Trophoblast cell (in vitro differentiated cells and primary cell): ENCODE results near the gene AMOT.

Experiments
- DNase-seq, 2 donors: peaks; one replicate each; pipeline ENCODE4 v3.0.0-alpha.2; 2016
- H2AFZ ChIP-seq: 2 replicates; pipeline ENCODE4 v1.6.1; 2013; ENCODE audit warnings: low read length, moderate library complexity, mild to moderate bottlenecking; ENCODE audit not compliant: insufficient read depth, poor library complexity
- H2AK5ac ChIP-seq: 2 replicates; pipeline ENCODE4 v1.6.1; 2013; ENCODE audit warnings: mild to moderate bottlenecking, low read length
- H2BK120ac ChIP-seq: 2 replicates; pipeline ENCODE4 v1.6.1; 2013; ENCODE audit warnings: low read length, mild to moderate bottlenecking, moderate library complexity; ENCODE audit not compliant: insufficient read depth, poor library complexity
- H2BK12ac ChIP-seq: 2 replicates; pipeline ENCODE4 v1.6.1; 2013; ENCODE audit warnings: mild to moderate bottlenecking, low read length, moderate library complexity
- H2BK5ac ChIP-seq: 2 replicates; pipeline ENCODE4 v1.6.1; 2013; ENCODE audit warnings: low read length, low read depth, moderate library complexity, mild to moderate bottlenecking; ENCODE audit not compliant: poor library complexity
- H3K14ac ChIP-seq: 2 replicates; pipeline ENCODE4 v1.6.1; 2013; ENCODE audit warnings: mild to moderate bottlenecking, low read length
- H3K18ac ChIP-seq: 2 replicates; pipeline ENCODE4 v1.6.1; 2013; ENCODE audit warnings: mild to moderate bottlenecking, low read length
- H3K23ac ChIP-seq: 2 replicates; pipeline ENCODE4 v1.6.1; 2013; ENCODE audit warnings: low read length
- H3K27ac ChIP-seq: 2 replicates; pipeline ENCODE4 v1.5.1; 2013; ENCODE audit warnings: low read depth, mild to moderate bottlenecking, inconsistent platforms, low read length, moderate library complexity
- H3K27me3 ChIP-seq: 2 replicates; pipeline ENCODE4 v1.6.1; 2013; ENCODE audit warnings: inconsistent platforms, mild to moderate bottlenecking, low read length, moderate library complexity; ENCODE audit not compliant: insufficient read depth
- H3K36me3 ChIP-seq, 2 experiments: 1 replicate in 1 of 2; 2 replicates in 1 of 2; pipeline ENCODE4 v1.6.1; 2013; ENCODE audit warnings: low read length in 2 of 2, mild to moderate bottlenecking in 2 of 2, moderate library complexity in 1 of 2; ENCODE audit not compliant: insufficient read depth in 2 of 2, control insufficient read depth in 1 of 2
- H3K4ac ChIP-seq: 2 replicates; pipeline ENCODE4 v1.6.1; 2013; ENCODE audit warnings: low read depth, mild to moderate bottlenecking, low read length, moderate library complexity
- H3K4me1 ChIP-seq, 2 experiments: 1 replicate in 1 of 2; 2 replicates in 1 of 2; pipeline ENCODE4 v1.6.1; 2013; ENCODE audit warnings: low read length in 2 of 2, mild to moderate bottlenecking in 2 of 2, moderate library complexity in 1 of 2; ENCODE audit not compliant: insufficient read depth in 2 of 2, control insufficient read depth in 1 of 2
- H3K4me2 ChIP-seq: 2 replicates; pipeline ENCODE4 v1.6.1; 2013; ENCODE audit warnings: inconsistent platforms, mild to moderate bottlenecking, low read length, moderate library complexity
- H3K4me3 ChIP-seq: 2 replicates; pipeline ENCODE4 v1.5.1; 2013; ENCODE audit warnings: mild to moderate bottlenecking, low read depth, low read length, inconsistent platforms
- H3K79me1 ChIP-seq: one replicate; pipeline ENCODE4 v1.6.1; 2013; ENCODE audit warnings: low read length
- H3K79me2 ChIP-seq: 2 replicates; pipeline ENCODE4 v1.6.1; 2013; ENCODE audit warnings: low read length, mild to moderate bottlenecking; ENCODE audit not compliant: control insufficient read depth, insufficient read depth, poor library complexity
- H3K9ac ChIP-seq: 2 replicates; pipeline ENCODE4 v1.6.1; 2013; ENCODE audit warnings: mild to moderate bottlenecking, low read length
- H3K9me3 ChIP-seq: 2 replicates; pipeline ENCODE4 v1.6.1; 2013; ENCODE audit warnings: low read depth, mild to moderate bottlenecking, control low read depth, inconsistent platforms, low read length; ENCODE audit not compliant: insufficient read depth
- H4K12ac ChIP-seq: 2 replicates; pipeline ENCODE4 v1.6.1; 2013; ENCODE audit warnings: low read depth, mild to moderate bottlenecking, low read length, moderate library complexity
- H4K8ac ChIP-seq: 2 replicates; pipeline ENCODE4 v1.6.1; 2013; ENCODE audit warnings: low read depth, mild to moderate bottlenecking, low read length, moderate library complexity
- H4K91ac ChIP-seq: one replicate; pipeline ENCODE4 v1.6.1; 2013; ENCODE audit warnings: low read depth, mild to moderate bottlenecking, low read length, moderate library complexity
- WGBS: extraction: QIAGEN DNeasy Blood & Tissue Kit; methylation state at CpG from one replicate; pipeline ENCODE4 v1.1.7; 2013; ENCODE audit warnings: missing lambda C conversion rate; ENCODE audit not compliant: insufficient read length, insufficient coverage; ENCODE audit errors: extremely low coverage; 5-methylcytosine and 5-hydroxymethylcytosine counted together

Gene AMOT

GRCh38 chrX:112849016-112849415 lies 8.4 kb upstream of the AMOT start:
- Histone ChIP-seq H2BK5ac (no peak overlapping the region), H3K36me3 (no peaks in the 10 kb centered on the region)

DNA sequence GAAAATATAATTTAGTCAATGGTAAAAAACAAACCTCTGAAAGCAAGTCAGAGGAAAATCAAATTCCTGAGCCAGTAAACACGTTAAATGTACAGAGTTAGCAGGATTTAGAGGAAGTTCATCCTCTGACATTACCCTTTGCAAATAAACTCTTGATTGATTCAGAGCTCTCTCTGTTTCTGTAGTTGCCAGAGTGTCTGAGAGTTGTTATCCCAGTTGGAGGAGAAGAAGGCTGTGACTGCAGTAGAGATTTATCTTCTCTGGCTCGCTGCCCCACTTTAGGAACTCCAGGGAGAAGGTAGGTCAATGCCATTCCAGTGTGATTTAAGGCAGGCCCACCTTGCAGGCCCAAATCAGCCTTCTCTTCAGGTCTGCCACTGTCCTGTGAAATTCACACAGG lies 6.2 kb upstream of the AMOT start:
- peak overlapping the region; percentile 54 for H4K8ac ChIP-seq
- no peak overlapping the region for H3K4ac ChIP-seq
- no peak overlapping the region for H2AFZ ChIP-seq
- no peaks in the 10 kb centered on the region for H3K9me3 ChIP-seq
- no peaks in the 10 kb centered on the region for H3K36me3 ChIP-seq
- H3K27me3 ChIP-seq, result no peaks in the 10 kb centered on the region
- H3K27ac ChIP-seq, result peak overlapping the region; percentile 65
- no peak for DNase-seq
- H2BK12ac ChIP-seq, result peak overlapping the region; percentile 71
- no peak overlapping the region for H3K9ac ChIP-seq
- no CpG with 5 or more reads among the region's 2 CpGs for WGBS
- peaks cover 4 to 12% of the 10 kb centered on the region in 2 experiments for H3K4me1 ChIP-seq
- H3K23ac ChIP-seq, result no peak overlapping the region
- no peak overlapping the region for H3K14ac ChIP-seq
- H2BK5ac ChIP-seq, result peak overlapping the region; percentile 68
- H3K4me3 ChIP-seq, result no peak overlapping the region
- no peak overlapping the region for H4K12ac ChIP-seq
- no peaks in the 10 kb centered on the region for H3K79me2 ChIP-seq
- no peak overlapping the region for H3K4me2 ChIP-seq
- peak overlapping the region; percentile 80 for H2BK120ac ChIP-seq
- H4K91ac ChIP-seq, result peak overlapping the region; percentile 55
- no peak overlapping the region for H3K18ac ChIP-seq
- H3K79me1 ChIP-seq, result peaks cover 13% of the 10 kb centered on the region
- H2AK5ac ChIP-seq, result peak overlapping the region; percentile 54

More at GRCh38 chrX:112849016-112849415, 8.4 kb upstream of the AMOT start:
- Histone ChIP-seq H2AFZ (no peak overlapping the region), H3K23ac (no peak overlapping the region), H3K9ac (no peak overlapping the region), H4K8ac (no peak overlapping the region), H3K4me1 (peaks cover 4 to 12% of the 10 kb centered on the region in 2 experiments), H2AK5ac (no peak overlapping the region), H4K12ac (no peak overlapping the region), H3K27ac (no peak overlapping the region), H2BK12ac (no peak overlapping the region), H3K4ac (no peak overlapping the region), H3K18ac (no peak overlapping the region), H3K27me3 (no peaks in the 10 kb centered on the region), H3K14ac (no peak overlapping the region), H3K9me3 (no peaks in the 10 kb centered on the region), H3K79me1 (peaks cover 22% of the 10 kb centered on the region), H3K4me2 (no peak overlapping the region), H3K79me2 (no peaks in the 10 kb centered on the region), H3K4me3 (no peak overlapping the region), H2BK120ac (peak overlapping the region; percentile 11), H4K91ac (no peak overlapping the region)
- DNase-seq, result no peak

GRCh38 chrX:112846187-112846586 lies 5.6 kb upstream of the AMOT start:
- no peak overlapping the region for H2AK5ac ChIP-seq
- peak overlapping the region; percentile 65 for H3K27ac ChIP-seq
- no peak overlapping the region for H4K12ac ChIP-seq
- peak overlapping the region; percentile 68 for H2BK5ac ChIP-seq
- H3K9ac ChIP-seq, result no peak overlapping the region
- no peak overlapping the region for H3K4me3 ChIP-seq
- DNase-seq, result no peak
- H3K9me3 ChIP-seq, result no peaks in the 10 kb centered on the region
- H3K36me3 ChIP-seq, result no peaks in the 10 kb centered on the region
- no peak overlapping the region for H2AFZ ChIP-seq
- H2BK12ac ChIP-seq, result peak overlapping the region; percentile 71
- H2BK120ac ChIP-seq, result peak overlapping the region; percentile 80
- H3K4me2 ChIP-seq, result no peak overlapping the region
- no CpG with 5 or more reads among the region's 4 CpGs for WGBS
- no peak overlapping the region for H4K91ac ChIP-seq
- H3K79me1 ChIP-seq, result peaks cover 11% of the 10 kb centered on the region
- no peaks in the 10 kb centered on the region for H3K79me2 ChIP-seq
- H3K14ac ChIP-seq, result no peak overlapping the region
- H3K4me1 ChIP-seq, result peaks cover 4 to 12% of the 10 kb centered on the region in 2 experiments
- H3K23ac ChIP-seq, result no peak overlapping the region
- H3K18ac ChIP-seq, result no peak overlapping the region
- H4K8ac ChIP-seq, result peak overlapping the region; percentile 54
- no peaks in the 10 kb centered on the region for H3K27me3 ChIP-seq
- no peak overlapping the region for H3K4ac ChIP-seq

DNA sequence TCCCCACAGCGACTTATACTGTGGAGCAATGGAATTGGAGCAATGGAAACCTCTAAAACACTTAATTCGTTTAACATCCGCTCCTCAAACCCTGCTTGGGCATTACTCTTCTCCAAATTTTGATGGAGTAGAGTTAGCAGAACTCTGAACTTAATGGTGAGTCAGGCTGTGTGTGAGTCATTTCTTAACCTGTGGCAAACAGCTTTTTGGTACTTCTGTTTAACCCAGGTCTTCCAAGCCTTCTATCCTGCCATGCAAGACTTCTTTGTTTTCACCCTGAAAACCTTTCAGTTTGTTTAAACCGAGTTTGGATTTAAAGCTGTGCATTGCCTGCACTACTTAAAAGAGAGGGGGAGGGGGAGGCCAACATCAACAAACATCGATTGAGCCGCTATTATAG lies 3.6 kb upstream of the AMOT start:
- H2BK120ac ChIP-seq, result no peak overlapping the region
- no peak overlapping the region for H3K4me3 ChIP-seq
- no peak overlapping the region for H3K18ac ChIP-seq
- peaks cover 4% of the 10 kb centered on the region for H3K79me2 ChIP-seq
- no peak overlapping the region for H2AFZ ChIP-seq
- H2BK5ac ChIP-seq, result no peak overlapping the region
- H3K4ac ChIP-seq, result no peak overlapping the region
- H3K23ac ChIP-seq, result no peak overlapping the region
- no peak overlapping the region for H3K4me2 ChIP-seq
- H3K14ac ChIP-seq, result no peak overlapping the region
- H3K9me3 ChIP-seq, result no peaks in the 10 kb centered on the region
- H3K79me1 ChIP-seq, result peaks cover 18% of the 10 kb centered on the region
- no peak overlapping the region for H4K12ac ChIP-seq
- WGBS, result no CpG with 5 or more reads among the region's 6 CpGs
- H3K27ac ChIP-seq, result peak overlapping the region; percentile 10
- no peak for DNase-seq
- no peaks in the 10 kb centered on the region for H3K27me3 ChIP-seq
- no peak overlapping the region for H2BK12ac ChIP-seq
- peaks cover 4 to 9% of the 10 kb centered on the region in 2 experiments for H3K4me1 ChIP-seq
- no peak overlapping the region for H3K9ac ChIP-seq
- H3K36me3 ChIP-seq, result no peaks in the 10 kb centered on the region
- H4K91ac ChIP-seq, result no peak overlapping the region
- no peak overlapping the region for H4K8ac ChIP-seq
- H2AK5ac ChIP-seq, result no peak overlapping the region
